GM18868 (cell line): ENCODE results near the gene SRP14.

ENCODE experiments used
- ATAC-seq: cut with Tn5 transposase; IDR thresholded peaks from one replicate; pipeline ENCODE4 v1.9.1; 2021; ENCODE audit warnings: mild to moderate bottlenecking, moderate library complexity; ENCODE audit not compliant: unreplicated experiment

Gene SRP14

DNA sequence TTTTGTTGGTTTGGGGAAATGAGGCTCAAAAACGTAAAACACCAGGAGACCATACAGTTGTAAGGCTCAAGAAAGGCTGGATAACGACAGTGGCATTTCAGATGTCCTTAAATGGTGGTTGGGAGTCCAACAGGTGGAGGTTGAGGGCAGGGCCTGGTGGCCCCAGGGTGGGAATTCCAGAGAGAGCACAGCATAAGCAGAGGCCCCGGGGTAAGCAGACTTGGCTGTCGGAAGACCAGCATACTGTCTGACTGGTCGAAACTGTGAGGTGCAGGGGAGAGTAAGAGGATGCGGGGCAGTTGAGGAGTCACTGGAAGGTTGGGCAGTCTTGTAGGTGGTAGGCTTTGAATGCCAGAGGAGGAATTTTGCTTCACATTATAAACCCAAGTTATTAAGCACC lies 48.3 kb downstream of the SRP14 start:
- no peak for ATAC-seq

DNA sequence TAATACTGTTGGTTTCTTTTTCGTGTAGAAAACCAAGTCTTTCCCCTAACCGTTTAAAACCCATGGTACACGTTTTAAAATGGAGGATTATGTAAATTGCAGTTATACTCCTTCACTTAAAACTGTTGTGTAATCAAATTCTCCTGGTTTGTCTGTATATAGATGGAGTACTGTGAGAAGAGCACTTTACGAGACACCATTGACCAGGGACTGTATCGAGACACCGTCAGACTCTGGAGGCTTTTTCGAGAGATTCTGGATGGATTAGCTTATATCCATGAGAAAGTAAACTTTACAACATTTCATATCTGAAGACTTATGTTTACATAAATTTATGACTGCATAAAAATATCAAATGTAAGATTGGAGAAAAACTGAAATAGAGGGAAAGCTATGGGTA lies 51.2 kb downstream of the SRP14 start:
- ATAC-seq: no peak
